HCT116 (cell line): ENCODE measurements around the gene GRM1. TPM values are rescaled to one million over a fixed set of nuclear protein-coding genes. Genes with fewer than 3 reads are reported as not detected.

Experiments
- ATAC-seq: fragments of 200-7000 bp; cut with Tn5 transposase; 2 replicates; pipeline ENCODE4 v1.9.1; 2020; ENCODE audit warnings: mild to moderate bottlenecking, moderate library complexity
- BruUV-seq: library from RNA; stranded (reverse); fragments of 400-500 nt; replicated peaks from 2 replicates; lab custom pipeline; 2021; lab: Mats Ljungman, UMichigan
- CTCF ChIA-PET: fragments of 300-600 bp; sonication (Branson Sonifier 250); formaldehyde crosslinking; loops from one replicate; lab custom pipeline; 2021; ENCODE audit warnings: antibody characterized with exemption; lab: Charles Lee
- POLR2A ChIA-PET: fragments of 300-600, 350-600 bp; sonication (Branson Sonifier 250); formaldehyde crosslinking; loops from one replicate; lab custom pipeline; 2021; ENCODE audit warnings: antibody characterized with exemption; lab: Charles Lee
- RAD21 ChIA-PET, 2 experiments: fragments of 300-600 bp; sonication (Branson Sonifier 250); formaldehyde crosslinking; loops; one replicate each; lab custom pipeline; 2023; ENCODE audit warnings: low total read pairs in 2 of 2; ENCODE audit not compliant: uncharacterized antibody in 2 of 2, unreplicated experiment in 2 of 2, low non-redundant PET in 1 of 2; lab: Charles Lee
- DNase-seq: peaks from one replicate; pipeline ENCODE4 v3.0.0-alpha.2; 2010; ENCODE audit warnings: low read depth, low spot score
- H2AFZ ChIP-seq: fragments of 200-600 bp; shearing (Covaris generic), sonication (generic); 2 replicates; pipeline ENCODE4 v1.6.1; 2017; ENCODE audit warnings: low read depth, mixed run types, mixed read lengths, antibody characterized with exemption, low read length; ENCODE audit not compliant: poor library complexity, severe bottlenecking
- H3K27ac ChIP-seq: 2 replicates; pipeline ENCODE4 v1.5.1; 2012; ENCODE audit warnings: low read depth, low read length
- H3K27me3 ChIP-seq: fragments of 200-600 bp; sonication (generic); 2 replicates; pipeline ENCODE4 v1.6.1; 2016; ENCODE audit warnings: mixed run types, low read length, mixed read lengths; ENCODE audit not compliant: insufficient read depth
- H3K36me3 ChIP-seq, 2 experiments: fragments of 200-500 bp in 1 of 2; fragments of 200-600 bp in 1 of 2; sonication (Bioruptor generic) in 1 of 2; sonication (generic) in 1 of 2; 2 replicates each; pipeline versions ENCODE4 v1.5.1 to v1.6.1; 2014 to 2016; ENCODE audit warnings: low read length in 2 of 2, inconsistent platforms in 1 of 2, mixed read lengths in 1 of 2, mixed run types in 1 of 2; ENCODE audit not compliant: insufficient read depth in 2 of 2, control insufficient read depth in 1 of 2
- H3K4me1 ChIP-seq, 2 experiments: fragments of 200-600 bp in 1 of 2; sonication (generic) in 1 of 2; 2 replicates each; pipeline versions ENCODE4 v1.5.1 to v1.6.1; 2012 to 2017; ENCODE audit warnings: low read length in 2 of 2, inconsistent platforms in 1 of 2, mild to moderate bottlenecking in 1 of 2, mixed read lengths in 1 of 2, mixed run types in 1 of 2, moderate library complexity in 1 of 2; ENCODE audit not compliant: insufficient read depth in 2 of 2, control insufficient read depth in 1 of 2
- H3K4me2 ChIP-seq: fragments of 200-600 bp; sonication (generic); 2 replicates; pipeline ENCODE4 v1.6.1; 2017; ENCODE audit warnings: mixed run types, low read length, mixed read lengths
- H3K4me3 ChIP-seq, 2 experiments: fragments of 200-600 bp in 1 of 2; sonication (generic) in 1 of 2; replicated peaks in 1 of 2; 2 replicates each; pipeline ENCODE4 v1.5.1; 2011 to 2016; ENCODE audit warnings: low read length in 2 of 2, control low read depth in 1 of 2, low read depth in 1 of 2, mild to moderate bottlenecking in 1 of 2, mixed read lengths in 1 of 2, mixed run types in 1 of 2
- H3K79me2 ChIP-seq: fragments of 200-600 bp; sonication (generic); 2 replicates; pipeline ENCODE4 v1.6.1; 2017; ENCODE audit warnings: mild to moderate bottlenecking, mixed run types, low read length, moderate library complexity, mixed read lengths; ENCODE audit not compliant: insufficient read depth
- H3K9ac ChIP-seq: fragments of 200-600 bp; sonication (generic); 2 replicates; pipeline ENCODE4 v1.6.1; 2016; ENCODE audit warnings: low read length, mixed read lengths
- H3K9me2 ChIP-seq: fragments of 200-600 bp; sonication (generic), shearing (Covaris generic); 2 replicates; pipeline ENCODE4 v1.6.1; 2017; ENCODE audit warnings: mixed run types, mild to moderate bottlenecking, moderate library complexity; ENCODE audit not compliant: insufficient read depth
- H3K9me3 ChIP-seq, 2 experiments: fragments of 200-500 bp in 1 of 2; fragments of 200-600 bp in 1 of 2; sonication (Bioruptor generic) in 1 of 2; sonication (generic) in 1 of 2; 2 replicates each; pipeline ENCODE4 v1.6.1; 2014 to 2017; ENCODE audit warnings: low read length in 2 of 2, mixed read lengths in 2 of 2, inconsistent platforms in 1 of 2, low read depth in 1 of 2, mild to moderate bottlenecking in 1 of 2, mixed run types in 1 of 2, moderate library complexity in 1 of 2; ENCODE audit not compliant: control insufficient read depth in 1 of 2, insufficient read depth in 1 of 2
- H4K20me1 ChIP-seq: fragments of 200-600 bp; sonication (generic), shearing (Covaris generic); 2 replicates; pipeline ENCODE4 v1.6.1; 2017; ENCODE audit warnings: mixed run types, mild to moderate bottlenecking, moderate library complexity; ENCODE audit not compliant: insufficient read depth
- CEBPB ChIP-seq: IDR thresholded peaks from 2 replicates; pipeline ENCODE4 v1.6.1; 2012; ENCODE audit warnings: low read depth
- CTCF ChIP-seq, 3 experiments: fragments of 200-600 bp in 1 of 3; sonication (generic) in 1 of 3; IDR thresholded peaks in 2 of 3; conservative IDR thresholded peaks in 1 of 3; 2 replicates each; pipeline ENCODE4 v1.5.1; 2012 to 2017; ENCODE audit warnings: low read depth in 2 of 3, low read length in 2 of 3, antibody characterized with exemption in 1 of 3, borderline replicate concordance in 1 of 3, control low read depth in 1 of 3, mild to moderate bottlenecking in 1 of 3, mixed read lengths in 1 of 3, mixed run types in 1 of 3, moderate library complexity in 1 of 3; ENCODE audit not compliant: insufficient read depth in 1 of 3
- EGR1 ChIP-seq: IDR thresholded peaks from 2 replicates; pipeline ENCODE4 v1.6.1; 2012; ENCODE audit warnings: low read depth
- EZH2phosphoT487 ChIP-seq: fragments of 200-600 bp; IDR thresholded peaks from 2 replicates; pipeline ENCODE4 v1.6.1; 2018; ENCODE audit warnings: antibody characterized with exemption, borderline replicate concordance
- JUND ChIP-seq: IDR thresholded peaks from 2 replicates; pipeline ENCODE4 v1.6.1; 2012
- POLR2AphosphoS5 ChIP-seq: IDR thresholded peaks from 2 replicates; pipeline ENCODE4 v1.6.1; 2011; ENCODE audit warnings: mild to moderate bottlenecking, low read depth, low read length, moderate library complexity
- REST ChIP-seq: IDR thresholded peaks from 2 replicates; pipeline ENCODE4 v1.6.1; 2012; ENCODE audit warnings: low read depth
- SIN3A ChIP-seq: IDR thresholded peaks from 2 replicates; pipeline ENCODE4 v1.6.1; 2012; ENCODE audit warnings: low read depth
- SP1 ChIP-seq: IDR thresholded peaks from 2 replicates; pipeline ENCODE4 v1.6.1; 2012; ENCODE audit warnings: low read depth
- SRF ChIP-seq: IDR thresholded peaks from 2 replicates; pipeline ENCODE4 v1.6.1; 2012; ENCODE audit warnings: low read depth
- YY1 ChIP-seq: IDR thresholded peaks from 2 replicates; pipeline ENCODE4 v1.6.1; 2011; ENCODE audit warnings: low read length, low read depth, moderate library complexity, mild to moderate bottlenecking; ENCODE audit not compliant: insufficient replicate concordance; ENCODE audit errors: extremely low read depth
- ZBTB33 ChIP-seq: IDR thresholded peaks from 2 replicates; pipeline ENCODE4 v1.6.1; 2011; ENCODE audit warnings: mild to moderate bottlenecking, low read length, moderate library complexity; ENCODE audit not compliant: insufficient replicate concordance; ENCODE audit errors: extremely low read depth
- intact Hi-C: fragments of 100-400 bp; cut with micrococcal nuclease; formaldehyde crosslinking; loops from 2 replicates; pipeline ENCODE4 v1.10.0; 2022
- total RNA-seq: library from RNA; stranded (reverse); gene quantifications from one replicate; pipeline ENCODE4 v1.2.1, GENCODE V29; 2021; ENCODE audit not compliant: unreplicated experiment

Gene GRM1
- total RNA-seq, 1 experiment from 2014 or later: not detected

GRCh38 chr6:146169872-146170271 lies 141.0 kb downstream of the GRM1 start:
- H3K27ac ChIP-seq: no peak overlapping the region
- no peaks in the 10 kb centered on the region for H4K20me1 ChIP-seq
- no peak for DNase-seq
- RAD21 ChIA-PET: no interaction called here
- no TSS peak for BruUV-seq
- no peaks in the 10 kb centered on the region for H3K4me1 ChIP-seq
- CTCF ChIA-PET: no interaction called here
- no peaks in the 10 kb centered on the region for H3K79me2 ChIP-seq
- H3K4me3 ChIP-seq: no peak overlapping the region
- no peaks in the 10 kb centered on the region for H3K9me2 ChIP-seq
- no peak overlapping the region for H3K9ac ChIP-seq
- no peaks in the 10 kb centered on the region for H3K36me3 ChIP-seq
- intact Hi-C loops: no loop called here
- H2AFZ ChIP-seq: no peak overlapping the region
- H3K4me2 ChIP-seq: no peak overlapping the region
- no peak for TF ChIP-seq EGR1
- no peak for TF ChIP-seq ZBTB33
- no peak for TF ChIP-seq YY1
- TF ChIP-seq SRF: no peak
- no peak for TF ChIP-seq SIN3A
- no peak for TF ChIP-seq JUND
- TF ChIP-seq CTCF (IDR thresholded peaks at IDR 0.05 in 2 of 3, conservative IDR thresholded peaks at IDR 0.05 in 1 of 3; ENCODE audit: borderline replicate concordance in 1 of 3, insufficient read depth in 1 of 3, low read depth in 2 of 3, low read length in 2 of 3): no peak
- TF ChIP-seq POLR2AphosphoS5: no peak
- TF ChIP-seq REST: no peak
- no peak for TF ChIP-seq SP1
- no peak for TF ChIP-seq EZH2phosphoT487
- no peak for TF ChIP-seq CEBPB
- TF ChIP-seq, all 23 proteins: peak for 0
- no peak for ATAC-seq
- Histone ChIP-seq H3K27me3 (peaks cover 8% of the 10 kb centered on the region; the same call in 1 of the 2 replicates), H3K9me3 (no peaks in the 10 kb centered on the region)
- POLR2A ChIA-PET: no interaction called here
